PC-9 (cell line): ENCODE data around the gene SUSD1. TPM values are rescaled to one million over a fixed set of nuclear protein-coding genes. Genes with fewer than 3 reads are reported as not detected.

Experiments
- BruUV-seq: library from RNA; stranded (reverse); fragments of 400-500 nt; replicated peaks from 2 replicates; lab custom pipeline; 2021; lab: Mats Ljungman, UMichigan
- CTCF ChIA-PET: fragments of 300-600 bp; sonication (Branson Sonifier 250); formaldehyde crosslinking; loops from one replicate; lab custom pipeline; 2022; ENCODE audit warnings: antibody characterized with exemption; lab: Charles Lee
- POLR2A ChIA-PET: fragments of 300-600 bp; sonication (Branson Sonifier 250); formaldehyde crosslinking; loops from one replicate; lab custom pipeline; 2022; ENCODE audit warnings: antibody characterized with exemption; ENCODE audit not compliant: unreplicated experiment; lab: Charles Lee
- DNase-seq, 2 experiments: peaks; one replicate each; pipeline versions ENCODE4 v3.0.0 to v3.0.0-alpha.2; 2015 to 2022; ENCODE audit warnings: mixed read lengths in 1 of 2
- H2AFZ ChIP-seq: fragments of 200-600 bp; sonication (generic); 2 replicates; pipeline ENCODE4 v1.8.1; 2017; ENCODE audit warnings: antibody characterized with exemption
- H3F3A ChIP-seq: fragments of 200-600 bp; sonication (generic); 2 replicates; pipeline ENCODE4 v1.8.1; 2017; ENCODE audit warnings: antibody characterized with exemption, mild to moderate bottlenecking, low read depth; ENCODE audit not compliant: insufficient read depth
- H3K27ac ChIP-seq: fragments of 200-600 bp; sonication (generic); 2 replicates; pipeline ENCODE4 v1.6.1; 2016; ENCODE audit warnings: mixed run types
- H3K27me3 ChIP-seq: fragments of 200-600 bp; sonication (generic); 2 replicates; pipeline ENCODE4 v1.6.1; 2016; ENCODE audit warnings: low read depth, mixed run types; ENCODE audit not compliant: insufficient read depth
- H3K36me3 ChIP-seq: fragments of 200-600 bp; sonication (generic); 2 replicates; pipeline ENCODE4 v1.6.1; 2016; ENCODE audit warnings: low read depth, mixed run types
- H3K4me1 ChIP-seq: fragments of 200-600 bp; sonication (generic); replicated peaks from 2 replicates; pipeline ENCODE4 v1.6.1; 2016; ENCODE audit warnings: mixed run types; ENCODE audit not compliant: insufficient read depth
- H3K4me2 ChIP-seq: fragments of 200-600 bp; sonication (generic); 2 replicates; pipeline ENCODE4 v1.6.1; 2017; ENCODE audit warnings: mixed run types
- H3K4me3 ChIP-seq: fragments of 200-600 bp; sonication (generic); 2 replicates; pipeline ENCODE4 v1.6.1; 2016; ENCODE audit warnings: mixed run types
- H3K79me2 ChIP-seq: fragments of 200-600 bp; sonication (generic); 2 replicates; pipeline ENCODE4 v1.6.1; 2017; ENCODE audit warnings: low read depth, mixed run types
- H3K9me2 ChIP-seq: fragments of 200-600 bp; sonication (generic); 2 replicates; pipeline ENCODE4 v1.8.1; 2017; ENCODE audit warnings: mild to moderate bottlenecking; ENCODE audit not compliant: insufficient read depth
- H3K9me3 ChIP-seq: fragments of 200-600 bp; sonication (generic); 2 replicates; pipeline ENCODE4 v1.8.1; 2016; ENCODE audit warnings: low read depth; ENCODE audit not compliant: insufficient read depth
- H4K20me1 ChIP-seq: fragments of 200-600 bp; sonication (generic); 2 replicates; pipeline ENCODE4 v1.8.1; 2017; ENCODE audit not compliant: insufficient read depth
- CTCF ChIP-seq: fragments of 200-600 bp; sonication (generic); conservative IDR thresholded peaks from 2 replicates; pipeline ENCODE4 v1.6.1; 2017; ENCODE audit warnings: mixed run types, antibody characterized with exemption, mild to moderate bottlenecking, moderate library complexity
- EZH2 ChIP-seq: fragments of 200-600 bp; sonication (generic); IDR thresholded peaks from 2 replicates; pipeline ENCODE4 v1.8.0; 2017; ENCODE audit warnings: antibody characterized with exemption, low read depth
- intact Hi-C: fragments of 100-400 bp; cut with micrococcal nuclease; formaldehyde crosslinking; loops from one replicate; pipeline ENCODE4 v1.10.0; 2022; ENCODE audit not compliant: unreplicated experiment
- total RNA-seq: library from RNA; stranded (reverse); gene quantifications from 2 replicates; pipeline ENCODE4 v1.2.3, GENCODE V29; 2021

The SUSD1 gene
- total RNA-seq, 1 experiment from 2014 or later: 23.2 TPM

GRCh38 chr9:112005939-112006338, 169.2 kb downstream of the SUSD1 start:
- intact Hi-C loops: no loop called here
- peaks cover 5% of the 10 kb centered on the region; the same call in 1 of the 2 replicates for H3K4me1 ChIP-seq
- H3K27me3 ChIP-seq: no peaks in the 10 kb centered on the region
- BruUV-seq: no TSS peak
- H2AFZ ChIP-seq: no peak overlapping the region
- H3K4me2 ChIP-seq: no peak overlapping the region
- POLR2A ChIA-PET: no interaction called here
- no peak for TF ChIP-seq EZH2
- TF ChIP-seq CTCF: no peak
- H3K36me3 ChIP-seq: no peaks in the 10 kb centered on the region
- no peak for DNase-seq
- H3K27ac ChIP-seq: no peak overlapping the region
- H3K9me2 ChIP-seq: no peaks in the 10 kb centered on the region
- no peaks in the 10 kb centered on the region for H4K20me1 ChIP-seq
- H3K79me2 ChIP-seq: no peaks in the 10 kb centered on the region
- CTCF ChIA-PET: no interaction called here
- no peak overlapping the region for H3K4me3 ChIP-seq
- no peaks in the 10 kb centered on the region for H3K9me3 ChIP-seq
- no peaks in the 10 kb centered on the region for H3F3A ChIP-seq

GRCh38 chr9:112003538-112003937, 171.6 kb downstream of the SUSD1 start:
- CTCF ChIA-PET: interaction anchor here (0.7 kb wide), 1 partner anchor 41 kb away, joined by 5 read pairs; no protein-coding TSS in a partner anchor

GRCh38 chr9:112002847-112003457, 172.1 kb downstream of the SUSD1 start:
- 0 out of 2 replicates have a peak, but pooled peaks cover 6% of the 10 kb centered on the region for H3K4me1 ChIP-seq
- DNase-seq: no peak
- H3K79me2 ChIP-seq: no peaks in the 10 kb centered on the region
- no peaks in the 10 kb centered on the region for H3K9me2 ChIP-seq
- no peaks in the 10 kb centered on the region for H3K27me3 ChIP-seq
- ChIA-PET POLR2A (no interaction called here), CTCF (no interaction called here)
- no peaks in the 10 kb centered on the region for H3F3A ChIP-seq
- no peak overlapping the region for H3K4me3 ChIP-seq
- TF ChIP-seq CTCF (no peak), EZH2 (no peak)
- BruUV-seq: no TSS peak
- no peaks in the 10 kb centered on the region for H3K9me3 ChIP-seq
- no peak overlapping the region for H3K4me2 ChIP-seq
- no peak overlapping the region for H2AFZ ChIP-seq
- intact Hi-C loops: no loop called here
- no peaks in the 10 kb centered on the region for H3K36me3 ChIP-seq
- H4K20me1 ChIP-seq: no peaks in the 10 kb centered on the region
- no peak overlapping the region for H3K27ac ChIP-seq

More at GRCh38 chr9:112003538-112003937, 171.6 kb downstream of the SUSD1 start:
- Histone ChIP-seq H3K4me3 (no peak overlapping the region), H3K9me2 (no peaks in the 10 kb centered on the region), H4K20me1 (no peaks in the 10 kb centered on the region), H3K9me3 (no peaks in the 10 kb centered on the region), H3F3A (no peaks in the 10 kb centered on the region), H3K27me3 (no peaks in the 10 kb centered on the region), H2AFZ (no peak overlapping the region), H3K36me3 (no peaks in the 10 kb centered on the region), H3K27ac (no peak overlapping the region), H3K79me2 (no peaks in the 10 kb centered on the region), H3K4me1 (0 out of 2 replicates have a peak, but pooled peaks cover 6% of the 10 kb centered on the region), H3K4me2 (no peak overlapping the region)
- BruUV-seq: no TSS peak
- no peak for DNase-seq
- intact Hi-C loops: no loop called here
- TF ChIP-seq EZH2 (no peak), CTCF (no peak)
- POLR2A ChIA-PET: no interaction called here
